GM12878 (cell line): ENCODE measurements around the gene ZBTB7B.

Experiments
- BHLHE40 ChIP-seq, 2 experiments: fragments of 450-650 bp in 1 of 2; IDR thresholded peaks; 2 replicates each; pipeline ENCODE4 v1.6.1; 2011 to 2017; ENCODE audit warnings: low read depth in 2 of 2, borderline replicate concordance in 1 of 2, improper control_type of control experiment in 1 of 2, low read length in 1 of 2, mild to moderate bottlenecking in 1 of 2
- CHD2 ChIP-seq: IDR thresholded peaks from 2 replicates; pipeline ENCODE4 v1.6.1; 2011; ENCODE audit warnings: low read depth, low read length, improper control_type of control experiment, borderline replicate concordance
- E4F1 ChIP-seq: fragments of 450-650 bp; IDR thresholded peaks from 2 replicates; pipeline ENCODE4 v1.6.1; 2018; ENCODE audit warnings: borderline replicate concordance, mild to moderate bottlenecking; ENCODE audit not compliant: partially characterized antibody
- EP300 ChIP-seq, 2 experiments: fragments of 150-350 bp in 1 of 2; IDR thresholded peaks; 2 replicates each; pipeline ENCODE4 v1.6.1; 2011 to 2012; ENCODE audit warnings: low read depth in 2 of 2, low read length in 2 of 2, borderline replicate concordance in 1 of 2, improper control_type of control experiment in 1 of 2, inconsistent platforms in 1 of 2; ENCODE audit not compliant: control insufficient read depth in 1 of 2
- HDAC6 ChIP-seq: fragments of 200-600 bp; sonication (generic); IDR thresholded peaks from one replicate; pipeline ENCODE4 v1.8.0; 2017; ENCODE audit warnings: antibody characterized with exemption; ENCODE audit not compliant: unreplicated experiment
- MTA3 ChIP-seq: IDR thresholded peaks from 2 replicates; pipeline ENCODE4 v1.6.1; 2012; ENCODE audit warnings: low read length, inconsistent platforms, borderline replicate concordance
- POLR2A ChIP-seq: IDR thresholded peaks from 2 replicates; pipeline ENCODE4 v1.6.1; 2011; ENCODE audit warnings: low read depth, mild to moderate bottlenecking, low read length
- RAD21 ChIP-seq: IDR thresholded peaks from 2 replicates; pipeline ENCODE4 v1.6.1; 2011; ENCODE audit warnings: mild to moderate bottlenecking, low read depth, low read length, moderate library complexity; ENCODE audit not compliant: insufficient read depth
- SMC3 ChIP-seq: IDR thresholded peaks from 2 replicates; pipeline ENCODE4 v1.6.1; 2011; ENCODE audit warnings: low read length, improper control_type of control experiment, borderline replicate concordance
- SUZ12 ChIP-seq: fragments of 200-600 bp; sonication (generic); IDR thresholded peaks from one replicate; pipeline ENCODE4 v1.6.1; 2018; ENCODE audit warnings: antibody characterized with exemption, mild to moderate bottlenecking; ENCODE audit not compliant: unreplicated experiment
- ZNF217 ChIP-seq: fragments of 450-650 bp; IDR thresholded peaks from 2 replicates; pipeline ENCODE4 v1.6.1; 2017; ENCODE audit warnings: antibody characterized with exemption, mild to moderate bottlenecking
- TF ChIP-seq, protein P1 (sequence below), 3 experiments: IDR thresholded peaks in 2 of 3; conservative IDR thresholded peaks in 1 of 3; 2 replicates each; pipeline ENCODE4 v1.5.1; 2011; ENCODE audit warnings: low read depth in 3 of 3, low read length in 3 of 3, mild to moderate bottlenecking in 3 of 3, control low read depth in 2 of 3, moderate library complexity in 2 of 3, inconsistent platforms in 1 of 3, mixed read lengths in 1 of 3; ENCODE audit not compliant: control insufficient read depth in 2 of 3, insufficient read depth in 1 of 3; ENCODE audit errors: extremely low read depth in 1 of 3
- TF ChIP-seq, protein P2 (sequence below): IDR thresholded peaks from 2 replicates; pipeline ENCODE4 v1.6.1; 2012; ENCODE audit warnings: mild to moderate bottlenecking, low read depth, low read length
- TF ChIP-seq, protein P3 (sequence below): IDR thresholded peaks from 2 replicates; pipeline ENCODE4 v1.6.1; 2011; ENCODE audit warnings: borderline replicate concordance, low read depth, mild to moderate bottlenecking, moderate library complexity, mixed read lengths, low read length; ENCODE audit not compliant: insufficient read depth; ENCODE audit errors: extremely low read length

DNA sequence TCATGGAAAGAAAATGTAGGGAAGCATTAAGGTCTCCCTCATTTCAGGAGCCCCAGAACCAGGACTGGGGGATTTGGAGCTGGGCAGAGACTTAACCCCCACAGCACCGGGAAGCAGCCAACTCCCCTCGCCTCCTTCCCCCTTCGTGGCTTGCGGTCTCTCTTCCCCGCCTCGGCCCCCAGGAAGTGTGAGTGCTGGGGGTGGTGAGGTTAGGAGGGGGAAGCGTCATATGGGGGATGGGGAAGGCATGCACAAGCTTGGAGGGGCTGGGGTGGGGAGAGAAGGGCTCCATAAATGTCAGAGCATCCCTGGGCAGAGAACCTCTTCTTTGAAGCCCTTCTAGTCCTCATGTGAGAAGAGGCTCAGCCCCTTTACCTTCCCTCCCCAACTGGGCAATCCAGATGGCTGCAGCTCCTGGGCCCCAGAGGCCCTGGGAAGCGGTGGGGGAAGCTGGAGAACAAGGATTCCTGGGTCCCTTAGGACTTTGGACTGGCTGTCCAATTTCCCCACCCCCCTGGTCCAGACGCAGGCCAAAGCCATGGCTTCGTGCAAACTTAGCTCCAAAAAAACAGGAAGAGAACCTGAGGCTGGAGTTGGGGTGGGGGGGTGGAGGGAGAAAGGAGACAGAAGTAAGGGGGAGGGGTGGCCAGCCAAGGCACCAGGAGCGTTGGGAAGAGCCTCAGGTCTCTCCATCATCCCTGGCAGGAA is 7.8 kb downstream of the ZBTB7B start:
- TF ChIP-seq, protein P1, sequence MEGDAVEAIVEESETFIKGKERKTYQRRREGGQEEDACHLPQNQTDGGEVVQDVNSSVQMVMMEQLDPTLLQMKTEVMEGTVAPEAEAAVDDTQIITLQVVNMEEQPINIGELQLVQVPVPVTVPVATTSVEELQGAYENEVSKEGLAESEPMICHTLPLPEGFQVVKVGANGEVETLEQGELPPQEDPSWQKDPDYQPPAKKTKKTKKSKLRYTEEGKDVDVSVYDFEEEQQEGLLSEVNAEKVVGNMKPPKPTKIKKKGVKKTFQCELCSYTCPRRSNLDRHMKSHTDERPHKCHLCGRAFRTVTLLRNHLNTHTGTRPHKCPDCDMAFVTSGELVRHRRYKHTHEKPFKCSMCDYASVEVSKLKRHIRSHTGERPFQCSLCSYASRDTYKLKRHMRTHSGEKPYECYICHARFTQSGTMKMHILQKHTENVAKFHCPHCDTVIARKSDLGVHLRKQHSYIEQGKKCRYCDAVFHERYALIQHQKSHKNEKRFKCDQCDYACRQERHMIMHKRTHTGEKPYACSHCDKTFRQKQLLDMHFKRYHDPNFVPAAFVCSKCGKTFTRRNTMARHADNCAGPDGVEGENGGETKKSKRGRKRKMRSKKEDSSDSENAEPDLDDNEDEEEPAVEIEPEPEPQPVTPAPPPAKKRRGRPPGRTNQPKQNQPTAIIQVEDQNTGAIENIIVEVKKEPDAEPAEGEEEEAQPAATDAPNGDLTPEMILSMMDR (IDR thresholded peaks at IDR 0.05 in 2 of 3, conservative IDR thresholded peaks at IDR 0.05 in 1 of 3; ENCODE audit: control insufficient read depth in 2 of 3, extremely low read depth in 1 of 3, insufficient read depth in 1 of 3, low read depth in 3 of 3, low read length in 3 of 3), result no peak
- TF ChIP-seq CHD2 (no peak), ZNF217 (no peak), MTA3 (no peak), EP300 (IDR thresholded peaks at IDR 0.05; ENCODE audit: borderline replicate concordance in 1 of 2, control insufficient read depth in 1 of 2, low read depth in 2 of 2, low read length in 2 of 2) (no peak), POLR2A (no peak), RAD21 (no peak), E4F1 (no peak), SMC3 (no peak), HDAC6 (no peak), SUZ12 (no peak), BHLHE40 (IDR thresholded peaks at IDR 0.05; ENCODE audit: borderline replicate concordance in 1 of 2, low read depth in 2 of 2, low read length in 1 of 2) (no peak)
- TF ChIP-seq, protein P2, sequence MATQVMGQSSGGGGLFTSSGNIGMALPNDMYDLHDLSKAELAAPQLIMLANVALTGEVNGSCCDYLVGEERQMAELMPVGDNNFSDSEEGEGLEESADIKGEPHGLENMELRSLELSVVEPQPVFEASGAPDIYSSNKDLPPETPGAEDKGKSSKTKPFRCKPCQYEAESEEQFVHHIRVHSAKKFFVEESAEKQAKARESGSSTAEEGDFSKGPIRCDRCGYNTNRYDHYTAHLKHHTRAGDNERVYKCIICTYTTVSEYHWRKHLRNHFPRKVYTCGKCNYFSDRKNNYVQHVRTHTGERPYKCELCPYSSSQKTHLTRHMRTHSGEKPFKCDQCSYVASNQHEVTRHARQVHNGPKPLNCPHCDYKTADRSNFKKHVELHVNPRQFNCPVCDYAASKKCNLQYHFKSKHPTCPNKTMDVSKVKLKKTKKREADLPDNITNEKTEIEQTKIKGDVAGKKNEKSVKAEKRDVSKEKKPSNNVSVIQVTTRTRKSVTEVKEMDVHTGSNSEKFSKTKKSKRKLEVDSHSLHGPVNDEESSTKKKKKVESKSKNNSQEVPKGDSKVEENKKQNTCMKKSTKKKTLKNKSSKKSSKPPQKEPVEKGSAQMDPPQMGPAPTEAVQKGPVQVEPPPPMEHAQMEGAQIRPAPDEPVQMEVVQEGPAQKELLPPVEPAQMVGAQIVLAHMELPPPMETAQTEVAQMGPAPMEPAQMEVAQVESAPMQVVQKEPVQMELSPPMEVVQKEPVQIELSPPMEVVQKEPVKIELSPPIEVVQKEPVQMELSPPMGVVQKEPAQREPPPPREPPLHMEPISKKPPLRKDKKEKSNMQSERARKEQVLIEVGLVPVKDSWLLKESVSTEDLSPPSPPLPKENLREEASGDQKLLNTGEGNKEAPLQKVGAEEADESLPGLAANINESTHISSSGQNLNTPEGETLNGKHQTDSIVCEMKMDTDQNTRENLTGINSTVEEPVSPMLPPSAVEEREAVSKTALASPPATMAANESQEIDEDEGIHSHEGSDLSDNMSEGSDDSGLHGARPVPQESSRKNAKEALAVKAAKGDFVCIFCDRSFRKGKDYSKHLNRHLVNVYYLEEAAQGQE, result no peak
- TF ChIP-seq, protein P3, sequence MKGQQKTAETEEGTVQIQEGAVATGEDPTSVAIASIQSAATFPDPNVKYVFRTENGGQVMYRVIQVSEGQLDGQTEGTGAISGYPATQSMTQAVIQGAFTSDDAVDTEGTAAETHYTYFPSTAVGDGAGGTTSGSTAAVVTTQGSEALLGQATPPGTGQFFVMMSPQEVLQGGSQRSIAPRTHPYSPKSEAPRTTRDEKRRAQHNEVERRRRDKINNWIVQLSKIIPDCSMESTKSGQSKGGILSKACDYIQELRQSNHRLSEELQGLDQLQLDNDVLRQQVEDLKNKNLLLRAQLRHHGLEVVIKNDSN, result no peak
